Testis (tissue), 3 donors: Measurements from ENCODE around the gene LASP1NB. TPM values are rescaled to one million over a fixed set of nuclear protein-coding genes. Genes with fewer than 3 reads are reported as not detected.
"Not testable (repeated sequence)": the region's sequence is repeated elsewhere in the genome, so short reads cannot be mapped to it uniquely, and the experiment has no call there.

Experiments used
- DNase-seq: peaks from one replicate; pipeline ENCODE4 v3.0.0-alpha.2; 2019
- H3K27ac ChIP-seq, 2 donors: fragments of 200-600 bp; sonication (generic); one replicate each; pipeline ENCODE4 v1.5.1; 2019
- H3K27me3 ChIP-seq: fragments of 200-600 bp; sonication (generic); one replicate; pipeline ENCODE4 v1.5.1; 2019
- H3K36me3 ChIP-seq: fragments of 200-600 bp; sonication (generic); one replicate; pipeline ENCODE4 v1.5.1; 2017; ENCODE audit warnings: low read depth; ENCODE audit errors: missing control alignments
- H3K4me1 ChIP-seq: fragments of 200-600 bp; sonication (generic); one replicate; pipeline ENCODE4 v1.5.1; 2019
- H3K4me3 ChIP-seq, 2 donors: fragments of 200-600 bp; sonication (generic); one replicate each; pipeline ENCODE4 v1.5.1; 2017 to 2019
- H3K9me3 ChIP-seq: fragments of 200-600 bp; sonication (generic); one replicate; pipeline ENCODE4 v1.5.1; 2017
- POLR2A ChIP-seq: fragments of 450-650 bp; IDR thresholded peaks from one replicate; pipeline ENCODE4 v1.6.1; 2017; ENCODE audit warnings: antibody characterized with exemption, mild to moderate bottlenecking, moderate library complexity
- WGBS, 2 donors: methylation state at CpG; one replicate each; pipeline ENCODE4 v1.1.5; 2018; 5-methylcytosine and 5-hydroxymethylcytosine counted together
- intact Hi-C: fragments of 100-400 bp; cut with DNase I; formaldehyde crosslinking; loops from one replicate; pipeline ENCODE4 v1.15.1; 2023; ENCODE audit warnings: low total_unique reads
- microRNA-seq, 2 donors: library from miRNA; unstranded; fragments of <30 nt; microRNA quantifications; one replicate each; pipeline ENCODE4, GENCODE V29; 2016; ENCODE audit warnings: borderline number of aligned reads in 2 of 2, borderline replicate concordance in 1 of 2
- polyA plus RNA-seq: library from polyadenylated mRNA; stranded (reverse); fragments of 350-450 nt; fragmentation: Illumina TruSeq; extraction: RNeasy Lipid Tissue Mini Kit (QIAGEN cat#74804); gene quantifications from one replicate; pipeline ENCODE4 v1.2.3, GENCODE V29; 2014; ENCODE audit warnings: low read depth, low replicate concordance; ENCODE audit not compliant: insufficient read depth
- small RNA-seq, 2 donors: library from RNA; depleted of rRNA; stranded (forward); fragments of <200 nt; gene quantifications; one replicate each; pipeline ENCODE3, GENCODE V24; 2016
- total RNA-seq, 2 donors: library from RNA; depleted of rRNA; stranded (reverse); fragments of >200 nt; gene quantifications; one replicate each; pipeline ENCODE4 v1.2.3, GENCODE V29; 2016
- TF ChIP-seq, protein P1 (sequence below), 3 experiments: fragments of 450-650 bp in 2 of 3; fragments of 200-600 bp in 1 of 3; sonication (generic) in 1 of 3; IDR thresholded peaks; one replicate each; pipeline ENCODE4 v1.5.1; 2016 to 2019; ENCODE audit warnings: antibody characterized with exemption in 3 of 3, mild to moderate bottlenecking in 2 of 3, moderate library complexity in 1 of 3

Gene LASP1NB

DNA sequence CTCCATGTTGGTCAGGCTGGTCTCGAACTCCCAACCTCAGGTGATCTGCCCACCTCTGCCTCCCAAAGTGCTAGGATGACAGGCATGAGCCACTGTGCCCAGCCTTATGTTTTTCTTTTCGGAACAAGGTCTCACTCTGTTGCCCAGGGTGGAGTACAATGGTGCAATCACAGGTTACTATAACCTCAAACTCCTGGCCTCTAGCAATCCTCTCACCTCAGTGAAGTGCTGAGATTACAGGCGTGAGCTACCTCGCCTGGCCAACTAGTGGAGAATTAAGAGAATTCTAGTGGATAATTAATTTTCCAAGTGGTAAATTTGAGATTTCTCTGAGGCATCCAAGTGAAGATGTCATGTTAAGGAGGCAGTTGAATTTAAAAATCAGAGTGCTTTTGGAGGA is 44.7 kb downstream of the LASP1NB start:
- no peak for DNase-seq
- Histone ChIP-seq H3K27ac (no peak overlapping the region), H3K9me3 (no peaks in the 10 kb centered on the region), H3K4me1 (no peaks in the 10 kb centered on the region), H3K36me3 (no peaks in the 10 kb centered on the region), H3K4me3 (no peak overlapping the region), H3K27me3 (no peaks in the 10 kb centered on the region)
- WGBS, 2 donors: 82% methylated on average over 4 of the region's 4 CpGs
- TF ChIP-seq, protein P1, sequence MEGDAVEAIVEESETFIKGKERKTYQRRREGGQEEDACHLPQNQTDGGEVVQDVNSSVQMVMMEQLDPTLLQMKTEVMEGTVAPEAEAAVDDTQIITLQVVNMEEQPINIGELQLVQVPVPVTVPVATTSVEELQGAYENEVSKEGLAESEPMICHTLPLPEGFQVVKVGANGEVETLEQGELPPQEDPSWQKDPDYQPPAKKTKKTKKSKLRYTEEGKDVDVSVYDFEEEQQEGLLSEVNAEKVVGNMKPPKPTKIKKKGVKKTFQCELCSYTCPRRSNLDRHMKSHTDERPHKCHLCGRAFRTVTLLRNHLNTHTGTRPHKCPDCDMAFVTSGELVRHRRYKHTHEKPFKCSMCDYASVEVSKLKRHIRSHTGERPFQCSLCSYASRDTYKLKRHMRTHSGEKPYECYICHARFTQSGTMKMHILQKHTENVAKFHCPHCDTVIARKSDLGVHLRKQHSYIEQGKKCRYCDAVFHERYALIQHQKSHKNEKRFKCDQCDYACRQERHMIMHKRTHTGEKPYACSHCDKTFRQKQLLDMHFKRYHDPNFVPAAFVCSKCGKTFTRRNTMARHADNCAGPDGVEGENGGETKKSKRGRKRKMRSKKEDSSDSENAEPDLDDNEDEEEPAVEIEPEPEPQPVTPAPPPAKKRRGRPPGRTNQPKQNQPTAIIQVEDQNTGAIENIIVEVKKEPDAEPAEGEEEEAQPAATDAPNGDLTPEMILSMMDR (IDR thresholded peaks at IDR 0.05): no peak
- no peak for TF ChIP-seq POLR2A
- intact Hi-C loops: no loop called here

DNA sequence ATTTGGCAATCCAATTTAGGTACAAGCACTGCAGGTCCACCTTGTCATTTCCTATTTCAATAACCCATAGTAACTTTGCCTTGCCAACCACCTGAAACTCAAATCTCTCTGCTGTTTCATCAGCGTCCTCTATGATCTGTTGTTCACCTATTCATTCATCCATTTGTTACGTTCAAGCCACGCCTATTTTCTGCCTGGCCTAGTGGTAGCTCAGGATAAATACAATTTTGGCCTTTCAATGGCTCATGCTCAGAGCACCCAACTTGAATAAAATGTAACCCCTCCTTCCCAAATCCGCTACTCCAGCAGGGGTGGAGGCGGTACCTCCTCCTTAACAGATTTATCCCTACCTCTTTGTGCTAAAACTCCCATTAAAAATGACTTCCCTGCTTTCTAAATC is 45.4 kb downstream of the LASP1NB start:
- 89 to 90% methylated on average over 5 of the region's 5 CpGs for WGBS, 2 donors
- Histone ChIP-seq H3K4me1 (no peaks in the 10 kb centered on the region), H3K9me3 (no peaks in the 10 kb centered on the region), H3K4me3 (no peak overlapping the region), H3K27ac (no peak overlapping the region), H3K36me3 (no peaks in the 10 kb centered on the region), H3K27me3 (no peaks in the 10 kb centered on the region)
- DNase-seq: no peak
- TF ChIP-seq, protein P1 (IDR thresholded peaks at IDR 0.05): no peak
- TF ChIP-seq POLR2A: no peak
- intact Hi-C loops: no loop called here

DNA sequence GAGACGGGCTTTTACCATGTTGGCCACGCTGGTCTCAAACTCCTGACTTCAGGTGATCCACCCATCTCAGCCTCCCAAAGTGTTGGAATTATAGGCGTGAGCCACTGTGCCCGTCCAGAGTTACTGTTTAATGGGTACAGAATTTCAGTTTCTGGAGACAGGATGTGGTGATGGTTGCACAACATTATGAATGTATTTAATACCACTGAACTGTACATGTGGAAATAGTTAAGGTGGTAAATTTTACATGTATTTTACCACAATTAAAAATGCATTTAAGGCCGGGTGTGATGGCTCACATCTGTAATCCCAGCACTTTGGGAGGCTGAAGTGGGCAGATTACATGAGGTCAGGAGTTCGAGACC is 50.8 kb downstream of the LASP1NB start:
- H3K27ac ChIP-seq, intact Hi-C loops, H3K9me3 ChIP-seq, DNase-seq, H3K27me3 ChIP-seq, H3K36me3 ChIP-seq, H3K4me1 ChIP-seq, H3K4me3 ChIP-seq: not testable (repeated sequence)
- 69 to 85% methylated on average over 6 of the region's 6 CpGs for WGBS, 2 donors

DNA sequence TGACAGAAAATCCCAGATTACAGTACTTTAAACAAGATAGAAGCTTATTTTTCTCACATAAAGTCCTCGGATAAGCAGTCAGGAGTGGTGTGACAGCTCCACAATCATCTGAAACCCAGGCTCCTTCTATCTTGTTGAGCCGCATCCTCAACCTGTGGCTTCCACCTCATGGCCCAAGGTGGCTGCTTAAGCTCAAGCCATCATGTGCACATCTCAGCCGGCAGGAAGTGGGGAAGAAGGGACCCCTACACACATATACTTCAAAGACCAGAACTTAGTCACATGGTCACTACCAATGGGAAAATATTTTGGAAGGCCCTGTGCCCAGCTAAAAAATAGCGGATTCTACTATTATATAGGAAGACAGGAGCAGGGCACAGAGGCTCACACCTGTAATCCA is 52.8 kb downstream of the LASP1NB start:
- 95 to 96% methylated on average over 4 of the region's 4 CpGs for WGBS, 2 donors
- no peak for DNase-seq
- Histone ChIP-seq H3K36me3 (no peaks in the 10 kb centered on the region), H3K9me3 (no peaks in the 10 kb centered on the region), H3K4me3 (no peak overlapping the region), H3K4me1 (no peaks in the 10 kb centered on the region), H3K27ac (no peak overlapping the region), H3K27me3 (no peaks in the 10 kb centered on the region)
- intact Hi-C loops: no loop called here
- TF ChIP-seq POLR2A: no peak
- TF ChIP-seq, protein P1 (IDR thresholded peaks at IDR 0.05): no peak

Small RNA genes lying within 50 kb of the gene (microRNA-seq; reads per million reads assigned to microRNA genes)
- gene MIR6779: 0 to 0.70 reads per million in 2 donors

Small RNA genes lying within 50 kb of the gene (small RNA-seq; reads per million reads assigned to genes)
- 0 reads per million in 2 donors for gene MIR6779

Other genes starting within 250 kb of the LASP1NB start
- gene MLLT6, start 220.3 kb upstream of the LASP1NB start, total RNA-seq: 100 to 1,000 TPM; 157 to 176 TPM
- gene MLLT6, start 220.3 kb upstream of the LASP1NB start, polyA plus RNA-seq: 86.9 TPM
- gene CISD3, start 195.3 kb upstream of the LASP1NB start, total RNA-seq: 10 to 100 TPM; 13.9 to 14.3 TPM
- gene CISD3, start 195.3 kb upstream of the LASP1NB start, polyA plus RNA-seq: 25.7 TPM
- 10 to 100 TPM in 1 of 2 donors, 1 to 10 TPM in 1; 8.1 to 20.9 TPM for gene PCGF2, start 177.3 kb upstream of the LASP1NB start, total RNA-seq
- gene PCGF2, start 177.3 kb upstream of the LASP1NB start, polyA plus RNA-seq: 21.2 TPM
- 100 to 1,000 TPM; 111 to 113 TPM for gene PSMB3, start 172.9 kb upstream of the LASP1NB start, total RNA-seq
- 144 TPM for gene PSMB3, start 172.9 kb upstream of the LASP1NB start, polyA plus RNA-seq
- 10 to 100 TPM; 47.2 to 56.7 TPM for gene PIP4K2B, start 126.1 kb upstream of the LASP1NB start, total RNA-seq
- gene PIP4K2B, start 126.1 kb upstream of the LASP1NB start, polyA plus RNA-seq: 34.8 TPM
- 10 to 100 TPM; 23.9 to 67.1 TPM for gene CWC25, start 100.3 kb upstream of the LASP1NB start, total RNA-seq
- 41.9 TPM for gene CWC25, start 100.3 kb upstream of the LASP1NB start, polyA plus RNA-seq
- gene RPL23, start 71.9 kb upstream of the LASP1NB start, total RNA-seq: 100 to 1,000 TPM; 406 to 746 TPM
- 912 TPM for gene RPL23, start 71.9 kb upstream of the LASP1NB start, polyA plus RNA-seq
- 10 to 100 TPM; 60.3 to 83.2 TPM for gene LASP1, start 55.6 kb upstream of the LASP1NB start, total RNA-seq
- gene LASP1, start 55.6 kb upstream of the LASP1NB start, polyA plus RNA-seq: 58.2 TPM
- 10 to 100 TPM in 1 of 2 donors, 1 to 10 TPM in 1; 6.3 to 11.6 TPM for gene FBXO47, start 41.8 kb downstream of the LASP1NB start, total RNA-seq
- gene FBXO47, start 41.8 kb downstream of the LASP1NB start, polyA plus RNA-seq: 5.8 TPM
- gene PLXDC1, start 226.0 kb downstream of the LASP1NB start, total RNA-seq: 10 to 100 TPM in 1 of 2 donors, 1 to 10 TPM in 1; 9.6 to 14.8 TPM
- 40.5 TPM for gene PLXDC1, start 226.0 kb downstream of the LASP1NB start, polyA plus RNA-seq
- gene ARL5C, start 240.5 kb downstream of the LASP1NB start, total RNA-seq: not detected
- gene ARL5C, start 240.5 kb downstream of the LASP1NB start, polyA plus RNA-seq: not detected